GM12874 (cell line): ENCODE data around the gene OR5AL1.

Experiments
- TF ChIP-seq, protein P1 (sequence below): IDR thresholded peaks from 2 replicates; pipeline ENCODE4 v1.5.1; 2011; ENCODE audit warnings: low read depth, mild to moderate bottlenecking, control low read depth, low read length, moderate library complexity; ENCODE audit not compliant: insufficient read depth

The OR5AL1 gene

DNA sequence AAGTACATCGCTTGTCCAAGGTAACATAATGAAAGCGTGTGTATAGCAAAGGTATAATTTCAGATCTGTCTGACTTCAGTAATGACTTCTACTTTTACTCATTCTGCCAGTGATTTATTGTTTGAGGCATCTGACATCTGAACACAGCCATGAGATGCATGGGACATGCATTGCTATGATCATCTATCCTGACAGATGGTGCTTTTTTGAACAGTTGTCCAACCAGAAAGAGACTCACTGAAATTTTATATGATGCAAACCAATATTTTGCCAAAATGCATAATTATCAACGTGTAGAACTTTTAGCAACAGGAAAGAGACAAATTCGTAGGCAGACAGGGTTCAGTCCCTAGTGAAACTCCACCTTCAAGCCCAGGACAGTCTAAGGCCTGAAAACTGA is 41.0 kb downstream of the OR5AL1 start:
- TF ChIP-seq, protein P1, sequence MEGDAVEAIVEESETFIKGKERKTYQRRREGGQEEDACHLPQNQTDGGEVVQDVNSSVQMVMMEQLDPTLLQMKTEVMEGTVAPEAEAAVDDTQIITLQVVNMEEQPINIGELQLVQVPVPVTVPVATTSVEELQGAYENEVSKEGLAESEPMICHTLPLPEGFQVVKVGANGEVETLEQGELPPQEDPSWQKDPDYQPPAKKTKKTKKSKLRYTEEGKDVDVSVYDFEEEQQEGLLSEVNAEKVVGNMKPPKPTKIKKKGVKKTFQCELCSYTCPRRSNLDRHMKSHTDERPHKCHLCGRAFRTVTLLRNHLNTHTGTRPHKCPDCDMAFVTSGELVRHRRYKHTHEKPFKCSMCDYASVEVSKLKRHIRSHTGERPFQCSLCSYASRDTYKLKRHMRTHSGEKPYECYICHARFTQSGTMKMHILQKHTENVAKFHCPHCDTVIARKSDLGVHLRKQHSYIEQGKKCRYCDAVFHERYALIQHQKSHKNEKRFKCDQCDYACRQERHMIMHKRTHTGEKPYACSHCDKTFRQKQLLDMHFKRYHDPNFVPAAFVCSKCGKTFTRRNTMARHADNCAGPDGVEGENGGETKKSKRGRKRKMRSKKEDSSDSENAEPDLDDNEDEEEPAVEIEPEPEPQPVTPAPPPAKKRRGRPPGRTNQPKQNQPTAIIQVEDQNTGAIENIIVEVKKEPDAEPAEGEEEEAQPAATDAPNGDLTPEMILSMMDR, result no peak

DNA sequence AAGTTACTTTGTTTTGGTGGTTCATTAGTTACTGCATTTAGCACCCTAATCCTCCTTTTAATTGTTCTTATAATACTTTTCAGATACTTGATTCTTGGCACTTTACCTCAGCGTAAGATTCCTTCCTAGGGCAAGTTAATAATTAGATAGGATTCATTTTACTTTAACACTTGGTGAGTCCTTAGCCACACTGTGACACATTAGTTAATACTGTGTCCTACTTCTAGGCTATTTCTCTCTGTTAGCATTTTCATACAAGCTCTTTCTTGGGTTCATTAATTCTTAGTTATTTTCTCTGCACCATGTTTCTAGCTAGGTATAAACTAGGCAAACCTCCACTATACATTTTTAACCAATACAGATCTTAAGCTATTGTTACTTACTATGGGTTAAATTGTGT is 44.6 kb downstream of the OR5AL1 start:
- TF ChIP-seq, protein P1, result no peak
